IMR-90 (cell line): Measurements from ENCODE around the gene GRIN2A.

Source experiments
- BHLHE40 ChIP-seq: fragments of 150-350 bp; IDR thresholded peaks from 2 replicates; pipeline ENCODE4 v1.6.1; 2016; ENCODE audit warnings: mild to moderate bottlenecking, low read depth, low read length
- CEBPB ChIP-seq: IDR thresholded peaks from 2 replicates; pipeline ENCODE4 v1.6.1; 2012; ENCODE audit warnings: low read depth, low read length, improper control_type of control experiment
- CHD1 ChIP-seq: IDR thresholded peaks from 2 replicates; pipeline ENCODE4 v1.6.1; 2012; ENCODE audit warnings: low read depth, low read length, improper control_type of control experiment
- FOS ChIP-seq: fragments of 150-350 bp; IDR thresholded peaks from 2 replicates; pipeline ENCODE4 v1.6.1; 2016; ENCODE audit warnings: low read depth, low read length
- MAZ ChIP-seq: IDR thresholded peaks from 2 replicates; pipeline ENCODE4 v1.6.1; 2012; ENCODE audit warnings: low read depth, mild to moderate bottlenecking, low read length, improper control_type of control experiment, moderate library complexity, borderline replicate concordance
- MXI1 ChIP-seq: IDR thresholded peaks from 2 replicates; pipeline ENCODE4 v1.6.1; 2012; ENCODE audit warnings: low read depth, mild to moderate bottlenecking, low read length, moderate library complexity, borderline replicate concordance
- POLR2A ChIP-seq: IDR thresholded peaks from 2 replicates; pipeline ENCODE4 v1.6.1; 2012; ENCODE audit warnings: mild to moderate bottlenecking, low read depth, low read length
- RAD21 ChIP-seq: IDR thresholded peaks from 2 replicates; pipeline ENCODE4 v1.6.1; 2012; ENCODE audit warnings: low read length, improper control_type of control experiment
- RCOR1 ChIP-seq: IDR thresholded peaks from 2 replicates; pipeline ENCODE4 v1.6.1; 2012; ENCODE audit warnings: mild to moderate bottlenecking, low read length, improper control_type of control experiment; ENCODE audit not compliant: insufficient replicate concordance
- RFX5 ChIP-seq: IDR thresholded peaks from 2 replicates; pipeline ENCODE4 v1.8.0; 2012; ENCODE audit warnings: low read depth, mild to moderate bottlenecking, low read length, moderate library complexity
- USF2 ChIP-seq: fragments of 150-350 bp; IDR thresholded peaks from 2 replicates; pipeline ENCODE4 v1.6.1; 2017; ENCODE audit warnings: mild to moderate bottlenecking, antibody characterized with exemption, low read length, low read depth
- TF ChIP-seq, protein P1 (sequence below): conservative IDR thresholded peaks from 2 replicates; pipeline ENCODE4 v1.5.1; 2012; ENCODE audit warnings: mild to moderate bottlenecking, low read depth, low read length, improper control_type of control experiment

DNA sequence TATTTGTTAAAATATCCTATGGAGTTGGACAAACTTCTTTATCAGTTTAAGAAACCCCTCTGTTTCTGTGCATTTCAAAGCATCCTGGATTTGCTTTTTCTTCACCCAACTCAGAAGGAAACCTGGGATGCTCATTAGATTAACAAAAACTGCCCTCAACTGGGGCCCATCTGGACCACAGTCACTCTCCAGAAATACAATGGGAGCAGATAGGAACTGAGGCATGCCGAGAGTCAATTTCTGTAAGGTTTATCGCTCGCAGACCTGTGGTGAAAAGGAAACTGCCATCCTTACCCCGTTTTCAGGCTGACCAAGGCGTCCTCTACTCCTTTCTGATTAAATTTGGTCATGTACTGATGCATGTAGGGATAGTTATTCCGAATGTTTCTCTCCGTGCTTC lies 360.3 kb downstream of the GRIN2A start:
- TF ChIP-seq, protein P1, sequence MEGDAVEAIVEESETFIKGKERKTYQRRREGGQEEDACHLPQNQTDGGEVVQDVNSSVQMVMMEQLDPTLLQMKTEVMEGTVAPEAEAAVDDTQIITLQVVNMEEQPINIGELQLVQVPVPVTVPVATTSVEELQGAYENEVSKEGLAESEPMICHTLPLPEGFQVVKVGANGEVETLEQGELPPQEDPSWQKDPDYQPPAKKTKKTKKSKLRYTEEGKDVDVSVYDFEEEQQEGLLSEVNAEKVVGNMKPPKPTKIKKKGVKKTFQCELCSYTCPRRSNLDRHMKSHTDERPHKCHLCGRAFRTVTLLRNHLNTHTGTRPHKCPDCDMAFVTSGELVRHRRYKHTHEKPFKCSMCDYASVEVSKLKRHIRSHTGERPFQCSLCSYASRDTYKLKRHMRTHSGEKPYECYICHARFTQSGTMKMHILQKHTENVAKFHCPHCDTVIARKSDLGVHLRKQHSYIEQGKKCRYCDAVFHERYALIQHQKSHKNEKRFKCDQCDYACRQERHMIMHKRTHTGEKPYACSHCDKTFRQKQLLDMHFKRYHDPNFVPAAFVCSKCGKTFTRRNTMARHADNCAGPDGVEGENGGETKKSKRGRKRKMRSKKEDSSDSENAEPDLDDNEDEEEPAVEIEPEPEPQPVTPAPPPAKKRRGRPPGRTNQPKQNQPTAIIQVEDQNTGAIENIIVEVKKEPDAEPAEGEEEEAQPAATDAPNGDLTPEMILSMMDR: no peak
- no peak for TF ChIP-seq BHLHE40
- no peak for TF ChIP-seq RFX5
- no peak for TF ChIP-seq POLR2A
- no peak for TF ChIP-seq USF2
- TF ChIP-seq RCOR1: no peak
- TF ChIP-seq MAZ: no peak
- no peak for TF ChIP-seq MXI1
- TF ChIP-seq RAD21: no peak
- TF ChIP-seq CHD1: no peak
- TF ChIP-seq FOS: no peak
- TF ChIP-seq CEBPB: no peak
